HT1080 (cell line): Measurements from ENCODE around the gene USP28. TPM values are rescaled to one million over a fixed set of nuclear protein-coding genes. Genes with fewer than 3 reads are reported as not detected.
A peak's percentile ranks its signal among the peaks of the same experiment; 100 is the strongest.
"Not testable (repeated sequence)": the region's sequence is repeated elsewhere in the genome, so short reads cannot be mapped to it uniquely, and the experiment has no call there.

Source experiments
- DNase-seq: peaks from one replicate; pipeline ENCODE4 v3.0.0-alpha.2; 2015; ENCODE audit warnings: low read depth
- small RNA-seq: library from RNA; depleted of rRNA; stranded (forward); fragments of <200 nt; gene quantifications from one replicate; pipeline ENCODE3, GENCODE V24; 2014
- total RNA-seq: library from RNA; depleted of rRNA; stranded (reverse); fragments of >200 nt; shearing (Covaris generic); gene quantifications from 2 replicates; pipeline ENCODE4 v1.2.3, GENCODE V29; 2014; rRNA removed

Gene USP28
- total RNA-seq, 1 experiment from 2014 or later: 40.8 TPM

GRCh38 chr11:113773416-113774173, 101.8 kb downstream of the USP28 start, which contains the start of gene ZW10:
ZW10 (minus strand) TSS chr11:113773692; CDS start chr11:113773666, 26 bp downstream.
- DNase-seq: peak; percentile 95

- DNase-seq: peak; percentile 29
Measured at GRCh38 chr11:113773092-113773415, 102.3 kb downstream of the USP28 start.

GRCh38 chr11:113771964-113772363, 103.4 kb downstream of the USP28 start:
- no peak for DNase-seq

- DNase-seq: no peak
Measured at GRCh38 chr11:113764527-113765219, 110.7 kb downstream of the USP28 start.

GRCh38 chr11:113763040-113763439, 112.3 kb downstream of the USP28 start:
- not testable (repeated sequence) for DNase-seq

GRCh38 chr11:113760241-113760640, 115.1 kb downstream of the USP28 start:
- no peak for DNase-seq

GRCh38 chr11:113752932-113753331, 122.4 kb downstream of the USP28 start:
- DNase-seq: no peak

Small RNAs within 50 kb of the gene (small RNA-seq; reads per million reads assigned to genes)
- gene LRRC37A13P (not detected), gene RNU6-1107P (not detected), gene RPS29P19 (not detected)

Other genes with a start within 250 kb of the USP28 start
- 0.13 and 0.14 TPM in 2 replicates for gene TMPRSS5, start 169.3 kb downstream of the USP28 start, total RNA-seq
- gene ZW10, start 101.9 kb downstream of the USP28 start, total RNA-seq: 32.3 and 33.1 TPM in 2 replicates
- gene CLDN25, start 95.8 kb downstream of the USP28 start, total RNA-seq: not detected in 2 replicates
- not detected in 2 replicates for gene HTR3B, start 29.2 kb upstream of the USP28 start, total RNA-seq
- not detected in 2 replicates for gene HTR3A, start 99.5 kb upstream of the USP28 start, total RNA-seq
- not detected in 2 replicates for gene ZBTB16, start 184.1 kb upstream of the USP28 start, total RNA-seq